WERI-Rb-1 (cell line): ENCODE data around the gene IFT57.

Source experiments
- DNase-seq: peaks from one replicate; pipeline ENCODE4 v3.0.0-alpha.2; 2020
- H3K27ac ChIP-seq: fragments of 250-450 bp; sonication (Bioruptor Pico); 2 replicates; pipeline ENCODE4 v1.5.1; 2020; ENCODE audit warnings: mild to moderate bottlenecking, moderate library complexity
- H3K27me3 ChIP-seq: fragments of 250-450 bp; sonication (Bioruptor Pico); 2 replicates; pipeline ENCODE4 v1.5.1; 2021; ENCODE audit warnings: mild to moderate bottlenecking, low read depth, moderate library complexity; ENCODE audit not compliant: insufficient read depth, severe bottlenecking
- H3K36me3 ChIP-seq: fragments of 250-450 bp; sonication (Bioruptor Pico); 2 replicates; pipeline ENCODE4 v1.5.1; 2020; ENCODE audit warnings: mild to moderate bottlenecking, moderate library complexity
- H3K4me3 ChIP-seq: 2 replicates; pipeline ENCODE4 v1.5.1; 2011; ENCODE audit warnings: low read depth, mild to moderate bottlenecking, control low read depth, low read length
- H3K9me3 ChIP-seq: fragments of 250-450 bp; sonication (Bioruptor Pico); 2 replicates; pipeline ENCODE4 v1.5.1; 2021; ENCODE audit warnings: mild to moderate bottlenecking, moderate library complexity; ENCODE audit not compliant: severe bottlenecking
- CTCF ChIP-seq: IDR thresholded peaks from 2 replicates; pipeline ENCODE4 v1.5.1; 2011; ENCODE audit warnings: low read depth, mild to moderate bottlenecking, control low read depth, inconsistent platforms, low read length

Gene IFT57

GRCh38 chr3:108183971-108184370 is 38.3 kb downstream of the IFT57 start:
- Histone ChIP-seq H3K9me3 (no peaks in the 10 kb centered on the region), H3K36me3 (peaks cover 5% of the 10 kb centered on the region), H3K27me3 (no peaks in the 10 kb centered on the region), H3K4me3 (no peak overlapping the region), H3K27ac (no peak overlapping the region)
- no peak for DNase-seq
- no peak for TF ChIP-seq CTCF

GRCh38 chr3:108183181-108183580 is 39.0 kb downstream of the IFT57 start:
- Histone ChIP-seq H3K36me3 (peaks cover 5% of the 10 kb centered on the region), H3K9me3 (no peaks in the 10 kb centered on the region), H3K4me3 (no peak overlapping the region), H3K27ac (no peak overlapping the region), H3K27me3 (no peaks in the 10 kb centered on the region)
- DNase-seq, result no peak
- TF ChIP-seq CTCF, result no peak

- peaks cover 5% of the 10 kb centered on the region for H3K36me3 ChIP-seq
- no peak overlapping the region for H3K27ac ChIP-seq
- no peaks in the 10 kb centered on the region for H3K9me3 ChIP-seq
- TF ChIP-seq CTCF, result no peak
- DNase-seq, result no peak
- H3K27me3 ChIP-seq, result no peaks in the 10 kb centered on the region
- no peak overlapping the region for H3K4me3 ChIP-seq
Observed at GRCh38 chr3:108182339-108182738, 39.9 kb downstream of the IFT57 start.

- Histone ChIP-seq H3K27me3 (no peaks in the 10 kb centered on the region), H3K9me3 (no peaks in the 10 kb centered on the region), H3K27ac (no peak overlapping the region), H3K4me3 (no peak overlapping the region), H3K36me3 (peaks cover 5% of the 10 kb centered on the region; the same call in 1 of the 2 replicates)
- DNase-seq, result no peak
- TF ChIP-seq CTCF, result no peak
Observed at GRCh38 chr3:108181172-108181571, 41.1 kb downstream of the IFT57 start.

GRCh38 chr3:108180194-108180593 is 42.0 kb downstream of the IFT57 start:
- DNase-seq, result no peak
- Histone ChIP-seq H3K27ac (no peak overlapping the region), H3K27me3 (no peaks in the 10 kb centered on the region), H3K36me3 (peaks cover 5% of the 10 kb centered on the region; the same call in 1 of the 2 replicates), H3K9me3 (no peaks in the 10 kb centered on the region), H3K4me3 (no peak overlapping the region)
- no peak for TF ChIP-seq CTCF

- Histone ChIP-seq H3K4me3 (no peak overlapping the region), H3K27ac (no peak overlapping the region), H3K27me3 (no peaks in the 10 kb centered on the region), H3K36me3 (no peaks in the 10 kb centered on the region), H3K9me3 (no peaks in the 10 kb centered on the region)
- TF ChIP-seq CTCF, result no peak
- no peak for DNase-seq
Observed at GRCh38 chr3:108178676-108179075, 43.5 kb downstream of the IFT57 start.
